Astrocyte (in vitro differentiated cells and primary cell): Measurements from ENCODE around the gene EML3. TPM values are rescaled to one million over a fixed set of nuclear protein-coding genes. Genes with fewer than 3 reads are reported as not detected.
A peak's percentile ranks its signal among the peaks of the same experiment; 100 is the strongest.

Experiments
- DNase-seq: peaks from one replicate; pipeline ENCODE4 v3.0.0-alpha.2; 2010; ENCODE audit warnings: low read depth
- FAIRE-seq: peaks from 2 replicates; lab custom pipeline; 2011; peaks lifted over from hg19 to GRCh38; lab: Jason Lieb, UNC
- H2AFZ ChIP-seq: 2 replicates; pipeline ENCODE4 v1.6.0; 2012; ENCODE audit warnings: low read depth, low read length, inconsistent platforms
- H3K27ac ChIP-seq: 2 replicates; pipeline ENCODE4 v1.5.1; 2011; ENCODE audit warnings: low read depth, low read length, inconsistent platforms
- H3K27me3 ChIP-seq: 2 replicates; pipeline ENCODE4 v1.6.0; 2011; ENCODE audit warnings: low read length, inconsistent platforms; ENCODE audit not compliant: insufficient read depth
- H3K36me3 ChIP-seq: 2 replicates; pipeline ENCODE4 v1.5.1; 2011; ENCODE audit warnings: low read length, inconsistent platforms; ENCODE audit not compliant: insufficient read depth
- H3K4me1 ChIP-seq: 2 replicates; pipeline ENCODE4 v1.5.1; 2011; ENCODE audit warnings: low read length, inconsistent platforms; ENCODE audit not compliant: insufficient read depth
- H3K4me2 ChIP-seq: 2 replicates; pipeline ENCODE4 v1.6.0; 2012; ENCODE audit warnings: low read length, inconsistent platforms
- H3K4me3 ChIP-seq: 2 replicates; pipeline ENCODE4 v1.5.1; 2011; ENCODE audit warnings: low read depth, mild to moderate bottlenecking, low read length, inconsistent platforms; ENCODE audit not compliant: insufficient read depth
- H3K79me2 ChIP-seq: 2 replicates; pipeline ENCODE4 v1.6.0; 2012; ENCODE audit warnings: mild to moderate bottlenecking, low read length, inconsistent platforms; ENCODE audit not compliant: insufficient read depth
- H3K9ac ChIP-seq: 2 replicates; pipeline ENCODE4 v1.6.0; 2012; ENCODE audit warnings: mild to moderate bottlenecking, low read length, inconsistent platforms
- H3K9me3 ChIP-seq: 2 replicates; pipeline ENCODE4 v1.5.1; 2012; ENCODE audit warnings: low read depth, mild to moderate bottlenecking, low read length, inconsistent platforms; ENCODE audit not compliant: insufficient read depth
- H4K20me1 ChIP-seq: 2 replicates; pipeline ENCODE4 v1.6.0; 2012; ENCODE audit warnings: low read length, inconsistent platforms; ENCODE audit not compliant: insufficient read depth
- H3K27ac Mint-ChIP-seq: one replicate; pipeline ENCODE4 v1.8.0; 2021; ENCODE audit warnings: mild to moderate bottlenecking, mixed read lengths; ENCODE audit not compliant: unreplicated experiment
- H3K27me3 Mint-ChIP-seq: one replicate; pipeline ENCODE4 v1.8.0; 2021; ENCODE audit warnings: low read depth, mixed read lengths; ENCODE audit not compliant: unreplicated experiment
- H3K36me3 Mint-ChIP-seq: one replicate; pipeline ENCODE4 v1.8.0; 2021; ENCODE audit warnings: low read depth, mixed read lengths; ENCODE audit not compliant: unreplicated experiment
- H3K4me1 Mint-ChIP-seq: one replicate; pipeline ENCODE4 v1.8.0; 2021; ENCODE audit warnings: low read depth, mixed read lengths; ENCODE audit not compliant: unreplicated experiment
- H3K4me3 Mint-ChIP-seq: one replicate; pipeline ENCODE4 v1.8.0; 2021; ENCODE audit warnings: mild to moderate bottlenecking, moderate library complexity, mixed read lengths; ENCODE audit not compliant: unreplicated experiment
- H3K9me3 Mint-ChIP-seq: one replicate; pipeline ENCODE4 v1.8.0; 2021; ENCODE audit warnings: mild to moderate bottlenecking, mixed read lengths; ENCODE audit not compliant: unreplicated experiment
- EZH2 ChIP-seq: IDR thresholded peaks from 2 replicates; pipeline ENCODE4 v1.6.1; 2012; ENCODE audit warnings: mild to moderate bottlenecking, low read length, inconsistent platforms; ENCODE audit not compliant: insufficient read depth
- total RNA-seq: library from RNA; stranded (reverse); gene quantifications from 2 replicates; pipeline ENCODE4 v1.2.1, GENCODE V29; 2021
- TF ChIP-seq, protein P1 (sequence below): IDR thresholded peaks from 2 replicates; pipeline ENCODE4 v1.5.1; 2011; ENCODE audit warnings: low read depth, mild to moderate bottlenecking, inconsistent platforms, low read length, moderate library complexity; ENCODE audit not compliant: insufficient read depth

Gene EML3
- total RNA-seq, 1 donor from 2014 or later = 25.5 TPM

DNA sequence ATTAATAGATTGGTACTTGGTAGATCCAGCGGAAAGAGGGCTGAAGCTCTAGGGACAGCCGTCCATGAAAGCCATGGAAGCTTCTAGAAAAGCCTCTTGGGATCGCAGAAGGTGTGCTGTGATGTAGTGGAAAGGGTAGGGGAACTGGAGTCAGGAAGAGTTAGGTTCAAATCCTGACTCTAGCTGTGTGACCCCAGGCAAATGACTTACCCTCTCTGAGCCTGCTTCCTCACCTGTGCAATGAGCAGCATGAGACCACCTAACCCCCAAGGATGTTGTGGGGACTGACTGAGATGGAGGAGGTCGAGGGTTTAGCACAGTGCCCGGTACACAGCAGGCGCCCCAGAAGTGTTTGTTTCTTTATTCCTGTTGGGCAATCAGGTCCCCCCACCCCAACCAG lies 2.2 kb downstream of the EML3 start:
- Histone ChIP-seq H2AFZ (no peak overlapping the region), H3K27me3 (no peaks in the 10 kb centered on the region), H3K4me2 (no peak overlapping the region), H3K4me3 (no peak overlapping the region), H3K9ac (no peak overlapping the region), H3K27ac (no peak overlapping the region), H3K79me2 (peaks cover 9% of the 10 kb centered on the region), H4K20me1 (peaks cover 6% of the 10 kb centered on the region), H3K9me3 (no peaks in the 10 kb centered on the region), H3K36me3 (peaks cover 8% of the 10 kb centered on the region), H3K4me1 (peaks cover 11% of the 10 kb centered on the region)
- Mint-ChIP-seq H3K27me3 (no peaks in the 10 kb centered on the region), H3K9me3 (no peaks in the 10 kb centered on the region), H3K4me1 (peaks cover 14% of the 10 kb centered on the region), H3K27ac (no peak overlapping the region), H3K36me3 (peaks cover 15% of the 10 kb centered on the region), H3K4me3 (peak overlapping the region; percentile 72)
- no peak for TF ChIP-seq EZH2
- TF ChIP-seq, protein P1, sequence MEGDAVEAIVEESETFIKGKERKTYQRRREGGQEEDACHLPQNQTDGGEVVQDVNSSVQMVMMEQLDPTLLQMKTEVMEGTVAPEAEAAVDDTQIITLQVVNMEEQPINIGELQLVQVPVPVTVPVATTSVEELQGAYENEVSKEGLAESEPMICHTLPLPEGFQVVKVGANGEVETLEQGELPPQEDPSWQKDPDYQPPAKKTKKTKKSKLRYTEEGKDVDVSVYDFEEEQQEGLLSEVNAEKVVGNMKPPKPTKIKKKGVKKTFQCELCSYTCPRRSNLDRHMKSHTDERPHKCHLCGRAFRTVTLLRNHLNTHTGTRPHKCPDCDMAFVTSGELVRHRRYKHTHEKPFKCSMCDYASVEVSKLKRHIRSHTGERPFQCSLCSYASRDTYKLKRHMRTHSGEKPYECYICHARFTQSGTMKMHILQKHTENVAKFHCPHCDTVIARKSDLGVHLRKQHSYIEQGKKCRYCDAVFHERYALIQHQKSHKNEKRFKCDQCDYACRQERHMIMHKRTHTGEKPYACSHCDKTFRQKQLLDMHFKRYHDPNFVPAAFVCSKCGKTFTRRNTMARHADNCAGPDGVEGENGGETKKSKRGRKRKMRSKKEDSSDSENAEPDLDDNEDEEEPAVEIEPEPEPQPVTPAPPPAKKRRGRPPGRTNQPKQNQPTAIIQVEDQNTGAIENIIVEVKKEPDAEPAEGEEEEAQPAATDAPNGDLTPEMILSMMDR = no peak
- FAIRE-seq (no peak), DNase-seq (no peak)

DNA sequence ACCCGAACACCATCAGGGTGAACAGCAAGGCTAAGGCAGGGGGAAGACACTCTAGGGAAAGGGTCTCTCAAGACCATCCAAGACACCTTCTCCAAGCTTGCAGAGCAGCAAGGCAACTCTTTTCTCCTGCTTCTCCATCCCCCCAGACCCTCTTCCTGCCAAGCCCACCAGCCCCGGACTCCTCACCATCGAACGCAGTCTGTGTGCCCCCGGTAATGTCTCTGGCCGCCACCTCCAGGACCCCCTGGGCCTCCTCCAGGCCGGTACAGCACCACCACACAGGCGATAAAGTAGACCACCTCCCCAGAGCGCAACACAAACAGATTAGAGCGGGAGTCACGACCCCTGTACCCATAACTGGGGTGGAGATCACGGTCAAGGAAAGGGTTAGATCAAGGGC lies 3.8 kb downstream of the EML3 start:
- H2AFZ ChIP-seq = no peak overlapping the region
- H3K36me3 ChIP-seq = peaks cover 8% of the 10 kb centered on the region
- H3K79me2 ChIP-seq = peaks cover 9% of the 10 kb centered on the region
- no peak for TF ChIP-seq EZH2
- TF ChIP-seq, protein P1 = no peak
- Mint-ChIP-seq H3K36me3 (peaks cover 20% of the 10 kb centered on the region), H3K4me1 (peaks cover 13% of the 10 kb centered on the region), H3K4me3 (peak overlapping the region; percentile 6), H3K27ac (no peak overlapping the region), H3K27me3 (no peaks in the 10 kb centered on the region), H3K9me3 (no peaks in the 10 kb centered on the region)
- H3K27ac ChIP-seq = no peak overlapping the region
- peaks cover 11% of the 10 kb centered on the region for H3K4me1 ChIP-seq
- no peak overlapping the region for H3K4me3 ChIP-seq
- H3K9me3 ChIP-seq = no peaks in the 10 kb centered on the region
- no peaks in the 10 kb centered on the region for H3K27me3 ChIP-seq
- no peak overlapping the region for H3K9ac ChIP-seq
- peaks cover 6% of the 10 kb centered on the region for H4K20me1 ChIP-seq
- no peak for FAIRE-seq
- no peak for DNase-seq
- H3K4me2 ChIP-seq = no peak overlapping the region

DNA sequence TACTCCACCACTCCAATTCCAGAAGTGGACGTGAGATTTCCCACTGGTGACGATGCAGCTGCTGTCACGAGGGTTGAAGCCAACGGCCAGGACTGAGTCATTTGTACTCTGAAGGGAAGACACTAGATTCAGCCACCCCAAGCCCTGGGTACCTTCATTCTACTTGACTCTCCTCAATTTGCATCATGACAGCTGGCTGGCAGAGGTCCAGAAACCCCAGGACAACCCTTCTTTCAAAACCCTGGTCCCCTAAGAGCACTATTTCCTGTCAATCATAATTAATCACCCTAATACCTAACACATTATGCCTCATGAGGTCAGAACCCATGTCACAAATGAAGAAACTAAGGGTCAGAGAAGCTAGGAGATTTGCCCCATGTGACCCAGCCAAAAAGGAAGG lies 4.9 kb downstream of the EML3 start:
- DNase-seq (no peak), FAIRE-seq (no peak)
- Histone ChIP-seq H3K79me2 (peaks cover 9% of the 10 kb centered on the region), H3K4me3 (no peak overlapping the region), H3K27me3 (no peaks in the 10 kb centered on the region), H2AFZ (no peak overlapping the region), H3K9me3 (no peaks in the 10 kb centered on the region), H3K36me3 (peaks cover 8% of the 10 kb centered on the region), H3K4me2 (no peak overlapping the region), H3K4me1 (peaks cover 14% of the 10 kb centered on the region), H3K27ac (no peak overlapping the region), H4K20me1 (peaks cover 13% of the 10 kb centered on the region), H3K9ac (no peak overlapping the region)
- no peak for TF ChIP-seq EZH2
- TF ChIP-seq, protein P1 = no peak
- Mint-ChIP-seq H3K4me3 (no peak overlapping the region), H3K36me3 (peaks cover 26% of the 10 kb centered on the region), H3K27me3 (peaks cover 6% of the 10 kb centered on the region), H3K9me3 (no peaks in the 10 kb centered on the region), H3K27ac (no peak overlapping the region), H3K4me1 (peaks cover 13% of the 10 kb centered on the region)
